Activated T-helper 1 cell treated with anti-CD3 and anti-CD28 coated beads, Interleukin-2, amount 50 U/mL, for 16 hours (primary cell): ENCODE results near the gene TEX19.

Experiments used
- DNase-seq, 2 donors: peaks; one replicate each; pipeline ENCODE4 v3.0.0-alpha.2; 2020; ENCODE audit warnings: low read depth in 1 of 2, low spot score in 1 of 2

The TEX19 gene

GRCh38 chr17:82320956-82321927, 37.8 kb upstream of the TEX19 start:
- DNase-seq: peak in 1 of 2 donors; percentile 66

GRCh38 chr17:82321947-82322466, 37.0 kb upstream of the TEX19 start:
- no peak for DNase-seq

- DNase-seq: no peak
Observed at GRCh38 chr17:82322526-82323453, 36.3 kb upstream of the TEX19 start.

GRCh38 chr17:82323514-82324234, 35.4 kb upstream of the TEX19 start:
- no peak for DNase-seq

GRCh38 chr17:82324566-82325285, 34.3 kb upstream of the TEX19 start:
- no peak for DNase-seq

GRCh38 chr17:82325286-82326180, 33.5 kb upstream of the TEX19 start:
- DNase-seq: no peak

GRCh38 chr17:82327289-82327688, 31.8 kb upstream of the TEX19 start:
- no peak for DNase-seq

- no peak for DNase-seq
Observed at GRCh38 chr17:82327757-82328140, 31.3 kb upstream of the TEX19 start.

- no peak for DNase-seq
Observed at GRCh38 chr17:82328141-82328993, 30.7 kb upstream of the TEX19 start.

- no peak for DNase-seq
Observed at GRCh38 chr17:82328994-82329507, 30.0 kb upstream of the TEX19 start.

- no peak for DNase-seq
Observed at GRCh38 chr17:82329683-82330321, 29.2 kb upstream of the TEX19 start.

GRCh38 chr17:82330322-82331239, 28.5 kb upstream of the TEX19 start:
- no peak for DNase-seq

GRCh38 chr17:82331345-82331939, 27.6 kb upstream of the TEX19 start:
- no peak for DNase-seq

GRCh38 chr17:82332669-82333278, 26.3 kb upstream of the TEX19 start:
- no peak for DNase-seq

GRCh38 chr17:82333279-82334171, 25.5 kb upstream of the TEX19 start, which contains the start of gene SECTM1:
TSS of gene SECTM1 (minus strand) at chr17:82333766. CDS start at chr17:82327240, 6,526 bp downstream.
- no peak for DNase-seq
